ENCODE results near the gene VPS8. TPM values are rescaled to one million over a fixed set of nuclear protein-coding genes. Genes with fewer than 3 reads are reported as not detected.
"Not testable (repeated sequence)": the region's sequence is repeated elsewhere in the genome, so short reads cannot be mapped to it uniquely, and the experiment has no call there.

VPS8 gene
- polyA plus RNA-seq, 4 donors = 35.6 to 47.8 (median 41.3) TPM

DNA sequence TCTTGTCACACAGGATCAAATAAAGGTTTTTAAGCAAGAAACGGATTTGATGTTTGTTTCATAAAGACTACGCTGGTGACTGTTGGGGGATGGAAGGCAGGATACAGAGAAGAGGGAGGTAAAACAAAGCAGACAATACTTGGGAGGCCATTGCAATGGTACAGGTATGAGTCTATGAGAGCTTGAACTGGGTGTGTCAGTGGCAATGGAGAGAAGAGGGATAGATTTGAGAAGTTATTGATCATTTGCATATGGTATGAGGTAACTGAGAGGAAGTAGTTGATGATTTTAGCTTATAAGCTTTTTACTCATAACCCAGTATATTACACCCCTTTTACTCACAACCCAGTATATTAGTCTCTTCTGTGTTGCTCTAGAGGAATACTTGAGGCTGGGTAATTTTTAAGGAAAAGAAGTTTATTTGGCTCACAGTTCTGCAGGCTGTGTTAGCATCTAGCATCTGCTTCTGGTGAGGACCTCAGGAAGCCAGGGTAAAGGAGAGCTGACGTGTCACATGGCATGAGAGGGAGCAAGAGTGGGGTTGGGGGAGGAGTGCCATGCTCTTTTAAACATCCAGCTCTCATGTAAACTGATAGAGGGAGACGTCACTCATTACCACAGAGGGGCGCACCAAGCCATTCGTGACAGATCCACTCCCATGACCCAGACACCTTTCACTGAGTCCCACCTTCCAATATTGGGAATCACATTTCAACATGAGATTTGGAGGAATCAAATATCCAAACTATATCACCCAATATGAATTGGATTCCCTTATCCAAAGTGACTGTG lies 153.9 kb downstream of the VPS8 start:
- no peak for DNase-seq (ENCODE audit: low read depth in 4 of 4, low spot score in 3 of 4)

DNA sequence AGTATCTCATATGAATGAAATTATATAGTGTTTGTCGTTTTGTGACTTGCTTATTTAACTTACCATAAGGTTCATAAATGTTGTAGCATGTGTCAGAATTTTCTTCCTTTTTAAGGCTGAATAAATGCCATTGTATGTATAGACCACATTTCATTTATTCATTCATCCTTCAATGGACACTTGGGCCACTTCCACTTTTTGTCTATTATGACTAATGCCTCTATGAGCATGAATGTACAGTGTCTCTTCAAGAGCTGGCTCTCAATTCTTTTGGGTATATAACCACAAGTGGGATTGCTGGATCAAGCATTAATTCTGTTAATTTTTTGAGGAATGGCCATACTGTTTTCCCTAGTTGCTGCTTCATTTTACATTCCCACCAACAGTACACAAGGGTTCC lies 156.1 kb downstream of the VPS8 start:
- no peak for DNase-seq (ENCODE audit: low read depth in 4 of 4, low spot score in 3 of 4)

DNA sequence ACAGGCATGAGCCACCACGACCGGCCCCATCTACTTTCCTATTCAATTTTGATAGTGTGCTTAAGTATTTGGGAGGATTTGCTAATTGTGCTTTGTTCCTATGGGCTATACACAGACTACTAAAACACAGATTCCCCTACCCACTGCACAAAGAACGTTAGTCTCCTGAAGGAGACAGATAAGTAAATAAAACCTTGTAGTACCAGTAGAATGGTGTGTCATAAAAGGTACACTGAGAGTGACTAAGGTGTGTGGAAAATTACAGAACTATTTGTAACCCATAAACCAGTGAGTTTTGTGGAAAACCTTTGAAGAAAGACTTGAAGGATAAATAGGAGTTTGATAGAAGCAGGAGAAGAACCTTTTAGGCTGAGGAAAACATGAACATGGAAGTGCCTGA lies 158.2 kb downstream of the VPS8 start:
- no peak for DNase-seq (ENCODE audit: low read depth in 4 of 4, low spot score in 3 of 4)

DNA sequence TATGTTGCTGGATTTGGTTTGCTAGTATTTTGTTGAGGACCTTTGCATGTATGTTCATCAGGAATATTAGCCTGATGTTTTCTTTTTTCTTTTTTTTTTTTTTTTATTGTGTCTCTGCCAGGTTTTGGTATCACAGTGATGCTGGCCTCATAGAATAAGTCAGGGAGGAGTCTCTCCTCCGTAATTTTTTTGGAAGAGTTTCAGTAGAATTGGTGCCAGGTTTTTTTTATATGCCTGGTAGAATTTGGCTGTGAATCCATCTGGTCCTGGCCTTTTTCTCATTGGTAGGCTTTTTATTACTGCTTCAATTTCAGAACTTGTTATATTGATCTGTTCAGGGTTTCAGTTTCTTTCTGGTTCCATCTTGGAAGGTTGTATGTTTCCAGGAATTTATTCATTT lies 165.8 kb downstream of the VPS8 start:
- DNase-seq (ENCODE audit: low read depth in 4 of 4, low spot score in 3 of 4) = no peak

DNA sequence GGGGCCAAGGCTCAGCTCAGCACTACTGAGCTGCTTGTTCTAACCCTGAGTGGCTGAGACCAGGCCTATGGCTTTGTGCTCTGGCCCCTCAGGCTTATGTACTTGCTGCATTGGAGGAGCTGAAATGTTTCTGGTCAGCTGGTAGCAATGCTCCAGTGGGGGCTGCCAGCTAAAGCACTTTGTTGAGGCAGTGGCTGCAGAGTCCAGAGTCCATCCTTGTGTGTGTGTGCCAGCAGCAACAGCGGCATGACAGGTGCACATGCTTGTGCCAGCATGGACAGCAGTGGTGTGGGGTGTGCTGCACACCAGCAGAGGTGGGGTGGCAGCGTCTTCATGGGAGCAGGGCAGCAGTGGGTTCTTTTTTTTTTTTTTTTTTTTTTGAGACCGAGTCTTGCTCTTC lies 169.1 kb downstream of the VPS8 start:
- peak in 1 of 4 donors; percentile 8 for DNase-seq (ENCODE audit: low read depth in 4 of 4, low spot score in 3 of 4)

DNA sequence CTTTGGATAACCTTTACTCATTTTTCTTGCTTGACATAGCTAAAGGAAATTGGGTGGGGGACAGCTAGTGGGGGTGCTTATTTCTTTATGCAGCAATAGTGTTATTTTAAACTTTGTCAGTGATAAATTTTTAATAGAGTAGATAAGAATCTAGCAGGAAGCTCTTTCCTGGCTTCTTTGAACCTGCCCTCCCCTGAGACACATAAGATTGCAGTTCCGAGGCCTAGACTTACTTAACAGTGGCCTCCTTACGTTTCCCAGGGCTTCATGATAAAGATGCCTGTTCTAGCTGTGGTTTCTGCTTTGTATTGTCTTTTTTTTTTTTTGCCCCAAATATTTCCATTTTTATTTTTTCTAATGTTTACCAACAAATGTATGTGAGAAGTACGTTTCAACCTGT lies 170.1 kb downstream of the VPS8 start:
- DNase-seq (ENCODE audit: low read depth in 4 of 4, low spot score in 3 of 4) = no peak

DNA sequence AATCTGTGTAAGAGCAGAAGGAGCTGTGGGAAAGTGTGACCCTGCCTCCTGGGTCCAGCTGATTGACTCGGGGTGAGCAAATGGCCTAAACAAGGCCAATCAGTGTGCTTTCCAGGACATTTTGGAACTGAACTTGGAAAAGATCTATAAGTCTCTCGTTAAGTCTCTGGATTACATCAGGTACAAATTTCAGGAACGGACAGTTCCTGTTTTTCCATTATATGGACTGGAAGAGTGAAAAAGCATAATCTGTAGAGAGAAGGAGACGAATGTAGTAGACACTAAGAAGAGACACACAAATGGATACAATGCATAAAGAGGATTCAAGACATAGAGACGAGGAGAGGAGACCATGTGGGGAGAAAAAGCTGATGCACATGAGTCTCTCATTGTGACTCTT lies 173.6 kb downstream of the VPS8 start:
- DNase-seq (ENCODE audit: low read depth in 4 of 4, low spot score in 3 of 4) = no peak

DNA sequence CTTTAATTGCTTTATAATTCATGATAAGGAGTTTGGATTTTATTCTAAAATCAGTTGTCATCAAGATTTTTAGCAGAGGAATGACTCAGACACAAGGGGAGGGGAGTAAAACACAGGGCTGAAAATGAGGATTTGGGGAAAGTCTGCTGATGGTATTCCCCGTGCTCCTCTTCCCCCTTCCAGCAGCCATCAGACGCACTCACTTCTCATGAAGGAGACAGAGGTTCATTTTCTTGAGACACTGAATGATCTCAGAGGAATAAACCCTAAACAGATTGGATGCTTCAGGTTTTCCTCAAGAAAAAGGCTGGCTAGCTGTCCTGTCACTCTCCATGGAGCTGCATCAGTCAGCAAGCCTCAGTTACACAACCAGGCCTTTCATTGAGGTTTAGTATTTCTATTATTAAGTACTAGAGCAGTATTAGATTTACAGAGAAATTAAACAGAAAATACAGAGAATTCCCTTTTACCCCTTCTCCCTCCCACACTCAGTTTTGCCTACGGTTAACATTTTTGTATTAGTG lies 174.5 kb downstream of the VPS8 start:
- no peak for DNase-seq (ENCODE audit: low read depth in 4 of 4, low spot score in 3 of 4)

DNA sequence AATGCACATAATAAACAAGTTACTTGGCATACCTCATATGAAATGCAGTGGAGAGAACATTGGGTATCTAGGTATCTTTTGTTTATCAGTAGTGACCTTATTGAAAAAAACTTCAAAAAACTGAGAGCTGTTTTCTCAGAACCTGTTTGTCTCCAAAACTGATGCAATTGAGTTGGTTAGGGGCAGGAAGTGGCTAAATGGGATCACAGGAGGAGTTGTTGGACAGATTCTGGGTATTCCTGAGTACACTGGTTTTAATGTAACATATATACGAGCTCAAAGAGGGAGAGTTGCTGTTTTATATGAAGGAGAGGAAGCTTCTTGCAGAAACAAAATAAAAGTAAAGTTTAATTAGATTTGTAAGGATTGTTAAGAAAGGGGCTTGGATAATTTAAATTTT lies 181.4 kb downstream of the VPS8 start:
- DNase-seq (ENCODE audit: low read depth in 4 of 4, low spot score in 3 of 4) = no peak

DNA sequence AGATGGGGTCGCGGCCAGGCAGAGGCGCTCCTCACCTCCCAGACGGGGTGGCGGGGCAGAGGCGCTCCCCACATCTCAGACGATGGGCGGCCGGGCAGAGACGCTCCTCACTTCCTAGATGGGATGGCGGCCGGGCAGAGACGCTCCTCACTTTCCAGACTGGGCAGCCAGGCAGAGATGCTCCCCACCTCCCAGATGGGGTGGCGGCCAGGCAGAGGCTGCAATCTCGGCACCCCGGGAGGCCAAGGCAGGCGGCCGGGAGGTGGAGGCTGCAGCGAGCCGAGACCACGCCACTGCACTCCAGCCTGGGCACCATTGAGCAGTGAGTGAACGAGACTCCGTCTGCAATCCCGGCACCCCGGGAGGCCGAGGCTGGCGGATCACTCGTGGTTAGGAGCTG lies 191.9 kb downstream of the VPS8 start:
- DNase-seq (ENCODE audit: low read depth in 4 of 4, low spot score in 3 of 4) = not testable (repeated sequence)

DNA sequence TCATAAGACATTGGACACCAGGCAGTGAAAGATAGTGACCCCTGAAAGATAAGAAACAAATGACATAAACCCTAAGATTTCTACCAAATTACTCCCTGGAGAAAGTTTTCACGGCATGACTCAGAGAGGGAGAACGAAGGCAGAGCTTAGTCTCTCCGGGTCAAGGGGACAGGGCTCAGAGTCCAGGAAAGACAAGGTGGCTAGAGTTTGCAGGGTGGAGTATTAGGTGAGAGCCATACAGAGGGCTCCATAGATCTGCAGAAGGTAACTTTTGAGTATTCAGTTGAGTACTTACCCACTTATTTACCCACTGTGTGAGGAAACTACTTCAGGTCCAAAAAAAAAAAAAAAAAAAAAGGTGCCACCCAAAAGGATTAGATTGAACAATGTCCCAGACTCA lies 197.7 kb downstream of the VPS8 start:
- no peak for DNase-seq (ENCODE audit: low read depth in 4 of 4, low spot score in 3 of 4)

DNA sequence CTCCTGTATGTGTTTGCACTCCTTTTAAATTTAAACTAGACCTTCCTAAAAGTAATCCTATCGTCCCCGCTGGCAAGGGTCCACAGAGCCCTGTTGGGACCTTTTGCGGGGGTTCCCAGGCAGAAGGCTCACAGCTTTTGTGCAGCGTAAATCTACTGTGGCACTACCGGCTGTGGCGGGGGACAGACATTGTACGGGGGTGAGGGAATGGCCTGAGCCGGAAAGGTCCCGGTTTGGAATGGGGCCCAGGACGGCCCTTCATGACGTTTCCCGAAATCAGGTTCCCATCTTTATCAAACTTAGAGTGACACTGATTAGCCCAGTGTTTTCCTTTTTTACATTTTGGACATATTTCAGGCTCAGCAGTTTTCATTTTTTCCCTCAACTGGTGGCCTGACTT lies 205.6 kb downstream of the VPS8 start:
- not testable (repeated sequence) for DNase-seq (ENCODE audit: low read depth in 4 of 4, low spot score in 3 of 4)

DNA sequence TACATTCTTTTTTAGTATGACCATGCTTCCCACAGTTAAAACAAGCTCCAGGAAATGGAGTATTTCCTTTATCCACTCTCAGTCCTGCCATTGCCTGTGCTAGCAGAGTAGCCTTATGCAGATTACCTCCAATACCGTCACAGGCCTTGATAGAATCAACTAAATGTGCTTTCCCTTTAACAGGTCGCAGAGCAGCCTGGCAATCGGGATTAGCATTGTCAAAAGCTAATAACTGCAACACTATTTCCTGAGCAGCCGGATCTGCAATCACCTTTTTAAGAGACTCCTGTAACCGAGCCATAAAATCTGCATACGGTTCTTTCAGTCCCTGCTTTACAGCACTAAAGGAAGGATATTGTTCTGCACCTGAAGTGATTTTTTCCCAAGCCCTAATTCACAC lies 206.0 kb downstream of the VPS8 start:
- DNase-seq (ENCODE audit: low read depth in 4 of 4, low spot score in 3 of 4) = not testable (repeated sequence)

DNA sequence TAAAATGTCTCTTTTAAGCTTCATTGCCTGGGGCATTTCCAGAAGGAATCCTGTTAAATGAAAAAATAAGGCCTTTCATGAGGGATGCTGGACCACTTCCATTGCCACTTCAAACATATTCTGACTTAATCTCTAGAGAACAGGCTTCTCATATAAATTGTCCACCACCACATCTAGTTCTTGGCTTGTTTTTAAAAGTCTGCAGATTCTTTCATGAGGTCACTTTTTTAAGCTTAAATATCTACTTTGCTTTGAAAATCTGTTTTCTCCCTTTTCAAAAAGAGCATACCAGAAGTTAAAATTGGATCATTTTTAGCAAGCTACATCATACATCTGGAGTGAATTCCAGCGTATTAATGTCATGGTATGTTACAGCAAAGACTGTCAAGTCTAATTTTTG lies 209.3 kb downstream of the VPS8 start:
- no peak for DNase-seq (ENCODE audit: low read depth in 4 of 4, low spot score in 3 of 4)

DNA sequence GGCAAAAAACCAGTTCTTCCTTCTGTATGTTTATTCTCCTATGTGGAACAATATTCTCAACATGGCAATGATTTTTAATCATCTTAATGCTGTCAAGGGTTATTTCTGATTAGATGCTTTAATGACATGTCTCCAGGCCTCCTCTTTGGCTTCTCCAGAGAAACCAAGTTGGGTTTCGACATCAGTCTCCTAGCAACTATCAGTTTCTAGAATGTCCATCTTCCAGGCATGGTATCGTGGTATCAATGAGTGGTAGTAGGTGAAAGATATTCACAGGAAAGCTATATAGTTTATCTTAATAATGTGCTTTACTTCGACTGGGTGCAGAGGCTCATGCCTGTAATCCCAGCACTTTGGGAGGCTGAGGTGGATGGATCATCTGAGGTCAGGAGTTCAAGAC lies 212.4 kb downstream of the VPS8 start:
- DNase-seq (ENCODE audit: low read depth in 4 of 4, low spot score in 3 of 4) = no peak

DNA sequence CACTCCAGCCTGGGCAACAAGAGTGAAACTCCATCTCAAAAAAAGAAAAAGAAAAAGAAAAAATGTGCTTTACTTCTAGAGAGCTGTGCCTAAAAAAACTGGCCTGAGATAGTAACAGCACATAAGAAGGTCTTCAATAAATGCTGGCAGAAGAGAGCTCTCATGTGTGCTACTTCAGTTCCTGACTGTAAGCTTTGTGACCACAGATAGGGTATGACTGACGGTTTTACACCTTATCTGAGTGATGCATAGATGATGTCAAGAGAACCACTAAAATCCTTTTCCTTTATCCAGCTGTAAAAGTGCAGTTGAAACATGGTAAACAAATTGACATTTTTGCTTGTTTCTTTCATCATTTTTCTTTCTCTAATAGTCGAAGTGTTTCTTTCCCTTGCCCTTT lies 213.0 kb downstream of the VPS8 start:
- no peak for DNase-seq (ENCODE audit: low read depth in 4 of 4, low spot score in 3 of 4)

DNA sequence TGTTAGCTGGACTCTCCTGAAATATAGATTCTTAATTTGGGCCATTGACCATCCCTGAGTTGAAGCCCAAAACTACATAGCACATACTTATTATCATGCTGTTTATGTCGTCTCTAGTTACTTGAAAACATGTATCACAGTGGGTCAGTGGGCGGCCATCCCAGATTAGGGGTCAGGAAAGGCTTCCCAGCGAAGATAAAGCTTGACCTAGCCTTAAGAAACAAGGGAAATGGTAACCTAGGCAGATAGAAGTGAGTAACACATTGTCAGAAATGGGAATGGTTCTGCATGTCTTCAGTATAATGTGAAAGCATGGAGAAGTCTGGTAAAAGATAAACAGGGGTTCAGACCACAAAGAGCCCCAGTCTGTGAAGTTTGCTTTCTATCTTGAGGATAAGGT lies 216.2 kb downstream of the VPS8 start:
- DNase-seq (ENCODE audit: low read depth in 4 of 4, low spot score in 3 of 4) = no peak

DNA sequence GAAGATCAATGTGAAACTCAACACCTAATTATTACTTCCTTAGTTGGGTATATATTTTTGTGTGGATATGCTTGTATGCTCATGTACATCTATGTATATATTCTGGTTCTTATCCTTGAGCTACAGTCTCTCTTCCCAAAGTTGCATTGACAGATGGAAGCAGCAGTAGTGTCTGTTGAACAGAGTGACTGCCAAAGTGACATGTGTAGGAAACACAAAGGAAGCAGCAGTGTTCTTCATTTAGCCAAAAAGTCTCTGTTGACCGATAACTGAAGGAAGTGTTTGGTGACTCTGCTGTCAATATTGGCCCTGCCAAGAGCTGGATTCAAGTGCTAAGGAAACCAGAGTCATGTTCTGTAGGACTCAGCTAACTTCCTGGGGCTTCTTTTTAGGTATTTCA lies 217.1 kb downstream of the VPS8 start:
- DNase-seq (ENCODE audit: low read depth in 4 of 4, low spot score in 3 of 4) = no peak

DNA sequence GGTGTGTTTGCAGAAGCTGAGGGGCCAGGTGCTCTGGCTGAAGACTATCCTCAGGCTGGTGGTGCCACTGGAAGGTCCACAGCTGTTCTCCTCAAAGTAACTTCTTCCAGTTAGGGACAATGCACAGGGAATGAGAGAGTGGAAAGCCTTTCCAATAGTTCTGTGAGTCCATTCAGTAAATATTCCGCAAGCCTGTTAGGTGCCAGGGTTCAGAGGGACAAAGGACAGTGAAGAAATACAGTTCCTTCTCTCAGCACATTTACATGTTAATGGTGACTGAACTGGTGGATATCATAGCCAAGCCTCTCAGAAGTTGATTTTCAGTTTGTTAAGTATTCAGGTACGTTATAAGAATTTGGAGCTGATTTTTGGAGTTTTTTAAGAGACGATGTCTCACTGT lies 218.4 kb downstream of the VPS8 start:
- no peak for DNase-seq (ENCODE audit: low read depth in 4 of 4, low spot score in 3 of 4)

DNA sequence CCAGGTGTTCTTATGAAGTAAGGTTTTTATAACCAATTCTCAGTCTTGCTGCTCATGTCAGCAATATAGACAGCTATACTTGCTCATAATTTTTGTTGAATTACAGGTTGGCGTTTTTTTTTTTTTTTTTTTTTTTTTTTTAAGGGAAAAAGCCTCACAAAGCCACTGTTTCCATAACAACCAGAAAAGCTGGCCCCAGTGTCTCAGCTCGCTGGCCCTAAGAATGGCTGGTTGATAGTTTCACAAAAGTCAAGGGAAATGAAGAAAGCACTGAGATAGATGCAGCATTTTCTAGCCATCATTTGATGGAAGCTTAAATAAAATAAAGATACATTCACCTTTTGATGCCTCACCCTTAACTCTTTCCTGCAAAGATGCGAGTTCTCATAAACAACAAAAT lies 219.0 kb downstream of the VPS8 start:
- DNase-seq (ENCODE audit: low read depth in 4 of 4, low spot score in 3 of 4) = no peak

DNA sequence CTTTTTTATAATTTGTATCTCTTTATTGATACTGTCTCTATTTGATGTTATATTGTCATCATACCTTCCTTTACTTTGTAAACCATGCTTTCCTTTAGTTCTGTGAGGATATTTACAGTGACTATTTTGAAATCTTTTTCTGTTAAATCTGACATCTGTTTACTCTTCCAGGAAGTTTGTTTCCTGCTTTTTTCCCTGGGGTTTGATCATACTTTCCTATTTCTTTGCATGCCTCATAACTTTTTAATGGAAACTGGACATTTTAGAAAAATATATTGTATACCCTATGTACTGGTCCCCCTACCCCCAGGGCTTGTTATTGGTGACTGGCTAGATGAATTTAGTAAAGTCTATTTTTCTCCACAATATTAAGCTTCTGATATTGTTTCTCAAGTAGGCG lies 225.8 kb downstream of the VPS8 start:
- DNase-seq (ENCODE audit: low read depth in 4 of 4, low spot score in 3 of 4) = no peak

DNA sequence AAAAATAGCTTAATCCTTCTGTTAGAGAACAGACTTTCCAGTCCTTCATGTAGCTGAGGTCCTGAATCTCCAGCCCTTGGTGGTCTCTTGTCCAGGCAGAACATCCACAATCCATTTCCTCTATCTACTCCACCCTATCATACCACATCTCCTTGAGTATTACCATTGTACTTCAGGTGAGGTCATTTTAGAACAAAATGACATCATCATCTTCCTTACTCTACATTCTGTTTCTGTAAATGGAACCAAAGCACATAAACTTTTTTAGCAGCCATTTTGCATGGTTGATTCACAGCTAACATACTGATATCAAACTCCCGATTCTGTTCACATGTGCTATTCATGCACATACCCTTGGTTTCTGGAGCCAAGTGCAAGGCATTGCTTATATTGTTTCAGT lies 228.5 kb downstream of the VPS8 start:
- DNase-seq (ENCODE audit: low read depth in 4 of 4, low spot score in 3 of 4) = no peak

DNA sequence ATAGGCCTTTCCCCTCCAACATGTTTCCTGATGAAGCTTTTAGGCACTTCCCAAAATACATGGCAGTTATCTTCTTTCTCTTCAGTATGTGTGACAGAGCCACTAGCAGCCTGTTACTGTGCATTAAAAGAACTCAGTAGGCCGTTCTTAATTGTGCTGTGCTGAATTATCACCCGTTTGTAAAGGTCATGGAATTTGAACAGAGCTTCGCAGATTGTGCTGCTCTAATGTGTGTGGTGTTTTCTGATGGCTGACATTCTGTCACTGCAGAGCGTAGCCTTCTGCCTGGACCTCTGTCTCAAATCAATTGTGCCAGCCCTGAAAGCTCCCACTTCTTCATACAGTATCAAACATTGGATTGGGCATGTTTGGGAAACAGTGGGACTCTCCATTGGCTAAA lies 229.6 kb downstream of the VPS8 start:
- no peak for DNase-seq (ENCODE audit: low read depth in 4 of 4, low spot score in 3 of 4)

All from left renal pelvis (tissue), 4 donors.